ENCODE measurements around the gene ITGAX. TPM values are rescaled to one million over a fixed set of nuclear protein-coding genes. Genes with fewer than 3 reads are reported as not detected.
"Not testable (repeated sequence)": the region's sequence is repeated elsewhere in the genome, so short reads cannot be mapped to it uniquely, and the experiment has no call there.

Gene ITGAX
- total RNA-seq, result 1 to 10 TPM in 3 of 4 donors, under 1 TPM in 1; 0.11 to 3.2 (median 2.2) TPM

GRCh38 chr16:31354394-31355291 is at the start of gene ITGAX:
TSS of gene ITGAX (plus strand) at chr16:31355176. CDS start at chr16:31355255, 79 bp downstream.
- H3K27ac ChIP-seq, result no peak within 1 kb of the TSS
- no peaks in the 10 kb centered on the region for H3K9me3 ChIP-seq
- DNase-seq, result no peak
- H3K27me3 ChIP-seq, result no peaks in the 10 kb centered on the region
- H3K4me1 ChIP-seq, result no peaks in the 10 kb centered on the region
- intact Hi-C loops (cut with DNase I), result no loop called here
- 30 to 44% methylated on average over 9 to 10 of the region's 10 CpGs for WGBS, 2 donors
- no peaks in the 10 kb centered on the region for H3K36me3 ChIP-seq
- H3K4me3 ChIP-seq (replicated peaks in 1 of 3), result no peak within 1 kb of the TSS
- TF ChIP-seq POLR2A (IDR thresholded peaks at IDR 0.05), result no peak
- no peak for TF ChIP-seq CTCF (IDR thresholded peaks at IDR 0.05)

- no peaks in the 10 kb centered on the region for H3K4me1 ChIP-seq
- TF ChIP-seq POLR2A (IDR thresholded peaks at IDR 0.05) (no peak), CTCF (IDR thresholded peaks at IDR 0.05) (no peak)
- DNase-seq, result no peak
- no peak overlapping the region for H3K27ac ChIP-seq
- H3K27me3 ChIP-seq, result no peaks in the 10 kb centered on the region
- no peak overlapping the region for H3K4me3 ChIP-seq (replicated peaks in 1 of 3)
- no peaks in the 10 kb centered on the region for H3K9me3 ChIP-seq
- intact Hi-C loops (cut with DNase I), result no loop called here
- no peaks in the 10 kb centered on the region for H3K36me3 ChIP-seq
Measured at GRCh38 chr16:31305219-31305618, 49.8 kb upstream of the ITGAX start.

- H3K4me3 ChIP-seq (replicated peaks in 1 of 3); H3K27me3 ChIP-seq; intact Hi-C loops (cut with DNase I); H3K9me3 ChIP-seq; DNase-seq; H3K27ac ChIP-seq; H3K36me3 ChIP-seq; H3K4me1 ChIP-seq: not testable (repeated sequence)
- 81 to 85% methylated on average over 3 of the region's 3 CpGs for WGBS, 2 donors
Measured at GRCh38 chr16:31308381-31308780, 46.6 kb upstream of the ITGAX start.

- Histone ChIP-seq H3K9me3 (no peaks in the 10 kb centered on the region), H3K27me3 (no peaks in the 10 kb centered on the region), H3K4me1 (no peaks in the 10 kb centered on the region), H3K36me3 (no peaks in the 10 kb centered on the region), H3K4me3 (replicated peaks in 1 of 3) (no peak overlapping the region), H3K27ac (no peak overlapping the region)
- WGBS, 2 donors, result 74 to 84% methylated on average over 1 of the region's 1 CpG
- TF ChIP-seq POLR2A (IDR thresholded peaks at IDR 0.05) (no peak), CTCF (IDR thresholded peaks at IDR 0.05) (no peak)
- intact Hi-C loops (cut with DNase I), result no loop called here
- no peak for DNase-seq
Measured at GRCh38 chr16:31322500-31322899, 32.5 kb upstream of the ITGAX start.

- 87 to 92% methylated on average over 10 of the region's 10 CpGs for WGBS, 2 donors
- Histone ChIP-seq H3K27ac (no peak overlapping the region), H3K27me3 (no peaks in the 10 kb centered on the region), H3K9me3 (no peaks in the 10 kb centered on the region), H3K4me3 (replicated peaks in 1 of 3) (no peak overlapping the region), H3K36me3 (no peaks in the 10 kb centered on the region), H3K4me1 (no peaks in the 10 kb centered on the region)
- no peak for TF ChIP-seq CTCF (IDR thresholded peaks at IDR 0.05)
- TF ChIP-seq POLR2A (IDR thresholded peaks at IDR 0.05), result no peak
- no peak for DNase-seq
- intact Hi-C loops (cut with DNase I), result no loop called here
Measured at GRCh38 chr16:31323959-31324629, 30.9 kb upstream of the ITGAX start.

Data from thyroid gland (tissue), 4 donors.